ENCODE measurements around the gene RAB31.

- TF ChIP-seq CTCF (IDR thresholded peaks at IDR 0.05) (no peak), POLR2AphosphoS5 (IDR thresholded peaks at IDR 0.05) (no peak), POLR2A (IDR thresholded peaks at IDR 0.05) (no peak)
Observed at GRCh38 chr18:9735238-9735637, 27.1 kb downstream of the RAB31 start.

Data from breast epithelium (tissue), 3 donors.